ENCODE data around the gene QDPR. TPM values are rescaled to one million over a fixed set of nuclear protein-coding genes. Genes with fewer than 3 reads are reported as not detected.

Gene QDPR
- total and polyA plus RNA-seq, 2 donors (not counting 1 experiment from before 2014, with no cell fraction given), result 2.7 to 8.1 TPM

DNA sequence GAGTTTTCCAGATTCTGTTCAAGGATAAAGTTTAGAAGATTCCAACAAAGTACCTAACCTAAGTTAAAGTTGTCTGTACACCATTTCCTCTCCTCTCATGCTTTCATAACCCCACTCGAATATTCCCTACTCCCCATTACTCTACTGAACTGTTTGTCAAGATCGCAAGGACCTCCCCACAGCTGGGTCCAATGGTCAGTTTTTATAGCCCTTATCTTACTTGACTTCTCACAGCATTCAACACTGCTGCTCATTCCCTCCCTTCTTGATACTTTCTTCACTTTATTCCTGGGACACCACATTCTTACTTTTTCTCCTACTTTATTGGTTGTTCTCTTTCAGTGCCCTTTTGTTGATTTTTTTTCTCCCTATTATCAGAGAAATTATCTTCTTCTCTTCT, 30.9 kb downstream of the QDPR start:
- H3K27me3 Mint-ChIP-seq, result no peaks in the 10 kb centered on the region
- no peak overlapping the region for H3K4me2 ChIP-seq (replicated peaks; ENCODE audit: low read depth, low read length, poor library complexity, severe bottlenecking)
- H3K9ac ChIP-seq (ENCODE audit: low read length), result no peak overlapping the region
- no peaks in the 10 kb centered on the region for H3K27me3 ChIP-seq (replicated peaks in 1 of 4; ENCODE audit: control extremely low read depth in 1 of 4, control insufficient read depth in 3 of 4, insufficient read depth in 4 of 4, low read length in 3 of 4)
- H3K9me3 ChIP-seq (ENCODE audit: control extremely low read depth in 1 of 3, control insufficient read depth in 2 of 3, insufficient read depth in 1 of 3, low read length in 2 of 3), result peaks cover 0 to 4% (median 3%) of the 10 kb centered on the region in 3 donors
- intact Hi-C loops (cut with micrococcal nuclease), result no loop called here
- H3K27ac Mint-ChIP-seq, result no peak overlapping the region
- no peaks in the 10 kb centered on the region for H3K79me2 ChIP-seq (ENCODE audit: control insufficient read depth, insufficient read depth, low read length)
- no peaks in the 10 kb centered on the region for H3K36me3 ChIP-seq (replicated peaks in 1 of 2; ENCODE audit: control extremely low read depth in 1 of 2, control insufficient read depth in 1 of 2, extremely low read depth in 1 of 2, insufficient read depth in 2 of 2, low read length in 1 of 2)
- POLR2A ChIA-PET, result no interaction called here
- CTCF ChIA-PET, result no interaction called here
- H4K20me1 ChIP-seq (ENCODE audit: control insufficient read depth, insufficient read depth, low read length, poor library complexity, severe bottlenecking), result no peaks in the 10 kb centered on the region
- peaks cover 9% of the 10 kb centered on the region for H3K4me1 Mint-ChIP-seq
- no peak for TF ChIP-seq CTCF (IDR thresholded peaks at IDR 0.05)
- TF ChIP-seq EZH2 (IDR thresholded peaks at IDR 0.05; ENCODE audit: borderline replicate concordance, insufficient read depth, low read depth, low read length, poor library complexity, severe bottlenecking), result no peak
- no peak overlapping the region for H2AFZ ChIP-seq (ENCODE audit: insufficient read depth, low read depth, low read length, poor library complexity, severe bottlenecking)
- 100% methylated on average over 2 of the region's 2 CpGs for WGBS (ENCODE audit: insufficient coverage)
- no peak for DNase-seq
- H3K4me1 ChIP-seq (ENCODE audit: control insufficient read depth in 2 of 2, insufficient read depth in 2 of 2, low read length in 2 of 2), result peaks cover 0 to 10% of the 10 kb centered on the region in 2 donors
- no peaks in the 10 kb centered on the region for H3K9me3 Mint-ChIP-seq (ENCODE audit: insufficient read depth)
- H3K4me3 Mint-ChIP-seq, result no peak overlapping the region
- H3K27ac ChIP-seq (ENCODE audit: low read length in 2 of 2), result no peak overlapping the region
- ATAC-seq (ENCODE audit: low read depth), result no peak
- no peak overlapping the region for H3K4me3 ChIP-seq (ENCODE audit: control extremely low read depth in 1 of 5, extremely low read depth in 1 of 5, insufficient read depth in 1 of 5, low read depth in 2 of 5, low read length in 4 of 5)

- ChIA-PET POLR2A (no interaction called here), CTCF (no interaction called here)
- Histone ChIP-seq H3K4me1 (ENCODE audit: control insufficient read depth in 2 of 2, insufficient read depth in 2 of 2, low read length in 2 of 2) (peaks cover 0 to 10% of the 10 kb centered on the region in 2 donors), H3K4me3 (ENCODE audit: control extremely low read depth in 1 of 5, extremely low read depth in 1 of 5, insufficient read depth in 1 of 5, low read depth in 2 of 5, low read length in 4 of 5) (no peak overlapping the region), H3K9ac (ENCODE audit: low read length) (no peak overlapping the region), H2AFZ (ENCODE audit: insufficient read depth, low read depth, low read length, poor library complexity, severe bottlenecking) (no peak overlapping the region), H3K27me3 (replicated peaks in 1 of 4; ENCODE audit: control extremely low read depth in 1 of 4, control insufficient read depth in 3 of 4, insufficient read depth in 4 of 4, low read length in 3 of 4) (no peaks in the 10 kb centered on the region), H3K36me3 (replicated peaks in 1 of 2; ENCODE audit: control extremely low read depth in 1 of 2, control insufficient read depth in 1 of 2, extremely low read depth in 1 of 2, insufficient read depth in 2 of 2, low read length in 1 of 2) (no peaks in the 10 kb centered on the region), H3K27ac (ENCODE audit: low read length in 2 of 2) (no peak overlapping the region), H3K79me2 (ENCODE audit: control insufficient read depth, insufficient read depth, low read length) (no peaks in the 10 kb centered on the region), H3K4me2 (replicated peaks; ENCODE audit: low read depth, low read length, poor library complexity, severe bottlenecking) (no peak overlapping the region), H4K20me1 (ENCODE audit: control insufficient read depth, insufficient read depth, low read length, poor library complexity, severe bottlenecking) (no peaks in the 10 kb centered on the region), H3K9me3 (ENCODE audit: control extremely low read depth in 1 of 3, control insufficient read depth in 2 of 3, insufficient read depth in 1 of 3, low read length in 2 of 3) (peaks cover 0 to 4% (median 3%) of the 10 kb centered on the region in 3 donors)
- Mint-ChIP-seq H3K27me3 (no peaks in the 10 kb centered on the region), H3K9me3 (ENCODE audit: insufficient read depth) (no peaks in the 10 kb centered on the region), H3K4me3 (no peak overlapping the region), H3K27ac (no peak overlapping the region), H3K4me1 (peaks cover 9% of the 10 kb centered on the region)
- no peak for TF ChIP-seq EZH2 (IDR thresholded peaks at IDR 0.05; ENCODE audit: borderline replicate concordance, insufficient read depth, low read depth, low read length, poor library complexity, severe bottlenecking)
- TF ChIP-seq CTCF (IDR thresholded peaks at IDR 0.05), result no peak
- intact Hi-C loops (cut with micrococcal nuclease), result no loop called here
- ATAC-seq (ENCODE audit: low read depth), result no peak
- DNase-seq, result no peak
- 100% methylated on average over 3 of the region's 7 CpGs for WGBS (ENCODE audit: insufficient coverage)
These were observed 31.5 kb downstream of the QDPR start for GRCh38 chr4:17480210-17480927.

Data from B cell (primary cell).